HG03342 (cell line): ENCODE results near the gene JARID2.

Source experiments
- ATAC-seq: cut with Tn5 transposase; IDR thresholded peaks from one replicate; pipeline ENCODE4 v1.9.1; 2021; ENCODE audit warnings: mild to moderate bottlenecking, moderate library complexity; ENCODE audit not compliant: unreplicated experiment

Gene JARID2

DNA sequence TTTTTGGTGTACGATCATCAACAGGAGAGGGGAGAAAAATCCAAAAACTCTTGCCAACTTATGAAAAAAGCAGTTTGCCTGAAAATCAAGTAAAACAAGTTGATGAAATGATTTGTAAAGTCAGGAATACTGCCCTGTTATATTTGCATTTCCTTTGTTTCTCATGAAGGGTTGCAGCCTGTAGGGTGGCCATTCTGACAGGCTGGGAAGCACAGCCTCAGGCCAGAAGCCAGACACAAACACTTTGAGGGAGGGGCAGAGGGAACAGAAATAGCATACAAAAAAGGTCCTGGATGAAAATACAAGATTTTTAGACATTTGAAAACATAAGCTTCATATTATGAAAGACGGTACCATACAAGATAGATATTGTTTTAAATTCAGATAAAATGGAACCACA lies 307.2 kb downstream of the JARID2 start:
- no peak for ATAC-seq

- no peak for ATAC-seq
Measured at GRCh38 chr6:15553736-15554294, 307.9 kb downstream of the JARID2 start.

- no peak for ATAC-seq
Measured at GRCh38 chr6:15554728-15555100, 308.8 kb downstream of the JARID2 start.

GRCh38 chr6:15555101-15556038 lies 309.5 kb downstream of the JARID2 start:
- no peak for ATAC-seq

- ATAC-seq, result no peak
Measured at GRCh38 chr6:15556711-15557110, 310.8 kb downstream of the JARID2 start.

DNA sequence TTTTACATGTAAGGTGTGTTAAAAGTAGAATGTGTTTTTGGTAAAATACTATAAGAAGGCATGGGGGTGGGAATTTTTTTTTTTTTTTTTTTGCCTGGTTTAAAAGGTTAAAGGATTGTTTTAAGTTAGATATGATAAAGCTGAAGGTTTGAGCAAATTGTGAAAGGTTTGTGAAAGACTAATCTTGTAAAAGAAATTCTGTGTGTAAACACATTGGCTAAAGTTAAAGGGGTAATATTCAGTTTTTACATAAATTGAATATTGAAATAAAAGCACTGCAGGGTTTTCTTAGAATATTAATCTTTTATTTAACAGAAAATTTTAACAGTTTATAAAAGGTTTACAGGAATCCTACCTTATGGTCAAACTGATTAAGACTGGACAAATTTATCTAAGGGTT lies 311.3 kb downstream of the JARID2 start:
- no peak for ATAC-seq

DNA sequence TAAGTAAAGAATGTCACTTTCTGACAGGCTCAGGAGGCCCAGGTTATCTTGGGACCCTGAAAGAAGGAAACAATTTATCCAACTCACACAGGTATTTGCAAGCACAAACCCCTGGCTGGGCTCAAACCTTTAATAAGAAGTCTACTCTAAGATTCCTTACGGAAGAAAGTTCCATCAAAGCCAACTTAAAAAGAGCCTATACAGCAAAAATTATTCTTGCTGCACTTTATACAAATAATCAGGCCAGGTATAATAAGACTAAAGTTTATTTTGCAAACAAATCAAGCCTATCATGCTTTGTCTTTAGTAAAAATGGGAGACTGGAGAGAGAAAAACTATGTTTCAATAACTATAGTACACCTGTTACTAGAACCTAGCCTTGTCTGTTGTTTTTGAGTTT lies 314.8 kb downstream of the JARID2 start:
- ATAC-seq, result no peak

GRCh38 chr6:15561447-15562199 lies 315.8 kb downstream of the JARID2 start:
- ATAC-seq, result no peak

GRCh38 chr6:15562977-15563376 lies 317.1 kb downstream of the JARID2 start:
- ATAC-seq, result no peak

DNA sequence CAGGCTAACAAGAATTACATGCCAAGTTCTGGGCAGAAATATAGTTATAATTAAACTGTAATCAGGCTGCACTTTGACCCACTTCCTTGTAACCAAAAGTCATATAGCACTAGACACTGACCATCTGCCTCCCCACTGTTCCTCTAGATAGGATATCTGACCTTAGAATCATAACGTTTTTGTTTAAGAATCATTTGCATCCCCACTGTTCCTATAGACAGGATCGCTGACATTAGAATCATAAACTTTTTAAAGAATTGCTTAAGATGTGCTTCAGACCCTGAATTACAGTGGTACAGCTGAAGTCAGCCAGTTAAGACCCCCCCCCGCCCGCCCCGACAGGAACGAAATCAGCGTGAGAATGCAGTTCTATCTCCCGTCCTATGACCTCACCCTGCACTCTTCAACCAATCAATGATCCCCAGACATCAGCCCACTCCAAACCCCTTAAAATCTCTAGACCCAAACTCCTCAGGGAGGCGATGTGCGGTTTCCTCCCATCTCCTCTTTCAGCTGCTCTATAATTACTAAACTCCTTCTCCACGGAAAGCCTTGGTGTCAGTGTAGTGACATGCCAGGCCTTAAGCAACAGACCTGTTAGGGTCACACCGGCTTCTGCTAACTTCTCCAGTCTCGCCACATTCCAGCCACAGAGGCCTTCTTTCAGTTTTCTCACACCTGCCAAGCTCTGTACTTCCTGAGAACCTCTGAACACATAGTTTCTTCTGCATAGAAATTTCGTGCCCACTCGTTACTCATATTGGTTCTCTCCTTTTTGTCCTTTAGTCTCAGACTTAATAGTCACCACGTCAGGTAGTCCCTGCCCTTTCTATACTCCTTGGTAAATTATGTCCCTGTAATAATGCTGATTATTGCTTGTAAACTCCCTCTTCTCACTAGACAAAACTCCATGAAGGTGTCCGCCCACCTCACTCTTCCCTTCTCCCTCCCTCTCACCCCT lies 323.4 kb downstream of the JARID2 start:
- no peak for ATAC-seq

- ATAC-seq, result no peak
Measured at GRCh38 chr6:15570171-15570570, 324.3 kb downstream of the JARID2 start.
